Stomach smooth muscle (tissue), 2 donors: ENCODE measurements around the gene COL5A3.
A peak's percentile ranks its signal among the peaks of the same experiment; 100 is the strongest.

ENCODE experiments used
- H3K27ac ChIP-seq: one replicate; pipeline ENCODE4 v1.7.0; 2013; ENCODE audit warnings: mild to moderate bottlenecking, low read length, inconsistent platforms
- H3K27me3 ChIP-seq, 2 donors: one replicate each; pipeline ENCODE4 v1.7.0; 2013; ENCODE audit warnings: low read length in 2 of 2; ENCODE audit not compliant: insufficient read depth in 2 of 2, control insufficient read depth in 1 of 2
- H3K36me3 ChIP-seq, 2 donors: one replicate each; pipeline ENCODE4 v1.7.0; 2013; ENCODE audit warnings: low read length in 2 of 2; ENCODE audit not compliant: control insufficient read depth in 2 of 2, insufficient read depth in 2 of 2
- H3K4me1 ChIP-seq: one replicate; pipeline ENCODE4 v1.7.0; 2013; ENCODE audit warnings: low read length; ENCODE audit not compliant: control insufficient read depth, insufficient read depth
- H3K4me3 ChIP-seq, 2 donors: one replicate each; pipeline ENCODE4 v1.7.0; 2013; ENCODE audit warnings: low read length in 2 of 2
- H3K9ac ChIP-seq, 2 donors: one replicate each; pipeline ENCODE4 v1.7.0; 2013; ENCODE audit warnings: low read length in 2 of 2, mild to moderate bottlenecking in 1 of 2
- H3K9me3 ChIP-seq, 2 donors: one replicate each; pipeline ENCODE4 v1.7.0; 2013; ENCODE audit warnings: low read length in 2 of 2; ENCODE audit not compliant: control insufficient read depth in 2 of 2
- donor health status: healthy.
- donor health status: Pancreatic carcinoma.

The COL5A3 gene

DNA sequence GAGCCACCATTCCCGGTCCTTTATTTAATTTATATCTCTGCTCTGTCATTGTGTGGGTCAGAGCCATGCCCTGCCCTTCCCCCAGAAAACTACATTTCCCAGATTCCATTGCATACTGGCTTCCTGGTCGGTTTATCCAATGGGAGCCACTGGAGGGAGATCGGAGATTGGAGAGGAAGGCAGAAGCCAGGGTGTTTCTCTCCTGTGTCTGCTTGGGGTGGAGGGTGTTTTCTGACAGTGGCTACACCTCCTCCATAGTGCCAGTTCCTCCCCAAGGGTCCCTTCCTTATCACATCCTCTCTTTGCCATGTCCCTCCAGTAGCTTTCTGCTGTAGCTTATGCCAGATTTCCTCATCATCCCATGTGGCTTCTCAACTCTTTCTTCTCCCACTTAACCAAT lies 93.0 kb downstream of the COL5A3 start:
- Histone ChIP-seq H3K36me3 (no peaks in the 10 kb centered on the region), H3K9ac (no peak overlapping the region), H3K4me1 (peaks cover 9% of the 10 kb centered on the region), H3K4me3 (no peak overlapping the region), H3K27me3 (peaks cover 23 to 32% of the 10 kb centered on the region in 2 donors), H3K27ac (no peak overlapping the region), H3K9me3 (no peaks in the 10 kb centered on the region)

DNA sequence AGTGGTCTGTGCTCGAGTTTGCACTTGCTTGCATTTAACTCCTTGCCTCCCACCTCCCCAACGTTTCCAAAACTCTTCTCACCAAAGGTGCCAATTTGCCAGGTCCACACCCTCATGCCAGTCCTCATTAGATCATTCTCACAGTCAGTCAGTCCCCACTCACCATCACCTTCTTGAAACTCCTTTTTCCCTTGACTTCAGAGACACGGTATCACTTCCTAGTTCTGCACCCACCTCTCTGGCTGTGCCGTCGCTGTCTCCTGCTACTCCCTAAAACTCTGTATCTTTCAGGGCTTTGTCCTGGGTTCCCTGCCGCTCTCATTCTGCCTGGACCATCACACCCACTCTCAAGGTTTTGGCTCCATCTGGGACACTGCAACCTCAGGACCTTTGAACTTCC lies 93.6 kb downstream of the COL5A3 start:
- H3K36me3 ChIP-seq: no peaks in the 10 kb centered on the region

DNA sequence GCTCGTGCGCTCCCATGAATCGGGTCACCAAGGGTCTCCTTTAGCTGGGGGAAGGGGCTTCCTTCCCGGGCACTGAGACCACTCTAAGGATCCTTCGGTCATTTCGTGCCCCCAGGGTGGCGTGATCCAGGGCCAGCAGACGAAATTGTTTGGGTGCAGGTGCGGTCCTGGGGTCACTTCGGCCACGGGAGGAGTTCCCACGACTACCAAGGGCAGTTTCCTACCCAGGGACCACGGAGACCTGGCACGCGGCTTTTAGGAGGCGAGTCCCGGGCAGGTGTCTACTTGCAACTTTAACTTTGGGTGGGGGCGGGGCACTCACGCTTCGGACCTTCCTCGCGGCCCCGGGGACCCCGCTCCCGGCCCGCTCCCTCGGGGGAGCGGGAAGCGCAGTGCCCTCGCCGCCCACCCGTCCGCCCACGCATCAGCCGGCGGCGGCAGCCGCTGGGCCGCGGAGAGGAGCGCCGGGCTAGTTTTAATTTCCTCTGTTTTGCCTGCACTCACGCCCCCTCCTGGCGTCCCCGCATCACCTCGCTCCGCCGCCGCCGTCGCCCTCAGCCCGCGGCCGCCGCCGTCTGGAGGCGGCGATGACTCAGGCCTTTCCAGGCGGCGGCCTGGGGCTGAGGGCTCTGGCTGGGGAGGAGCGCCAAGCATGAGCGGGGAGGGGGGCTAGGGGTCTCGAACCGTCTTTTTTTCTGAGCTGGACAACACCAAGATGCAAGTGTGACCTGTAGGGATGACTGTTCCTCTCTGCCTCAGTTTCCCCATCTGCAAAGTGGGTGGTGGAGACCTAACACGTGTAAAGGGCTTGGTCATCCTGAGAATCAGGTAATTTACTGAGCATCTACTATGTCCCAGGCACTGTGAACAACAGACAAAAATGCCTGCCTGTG lies 95.7 kb downstream of the COL5A3 start:
- peaks cover 37 to 44% of the 10 kb centered on the region in 2 donors for H3K27me3 ChIP-seq
- H3K9ac ChIP-seq: no peak overlapping the region
- no peaks in the 10 kb centered on the region for H3K9me3 ChIP-seq

More for the DNA sequence above, 93.6 kb downstream of the COL5A3 start:
- no peak overlapping the region for H3K27ac ChIP-seq
- no peak overlapping the region for H3K4me3 ChIP-seq
- no peaks in the 10 kb centered on the region for H3K9me3 ChIP-seq
- peaks cover 9% of the 10 kb centered on the region for H3K4me1 ChIP-seq
- no peak overlapping the region for H3K9ac ChIP-seq
- H3K27me3 ChIP-seq: peaks cover 29 to 38% of the 10 kb centered on the region in 2 donors

DNA sequence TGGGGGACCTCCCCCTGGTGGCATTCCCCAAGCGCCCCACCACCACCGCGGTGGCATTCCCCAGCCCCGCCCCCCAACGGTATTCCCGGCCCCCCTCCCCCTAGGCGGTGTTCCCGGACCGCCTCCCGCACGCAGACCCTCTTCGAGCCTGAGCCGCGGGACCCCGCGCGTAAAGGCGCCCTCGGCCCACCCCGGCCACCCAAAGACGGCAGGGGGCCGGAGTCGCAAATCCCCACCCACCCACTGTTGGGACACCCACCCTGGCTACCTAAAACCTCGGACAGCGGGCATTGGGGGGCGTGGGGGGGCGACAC lies 96.3 kb downstream of the COL5A3 start:
- Histone ChIP-seq H3K4me3 (peak overlapping the region; percentile 59 to 61), H3K27me3 (peaks cover 37 to 47% of the 10 kb centered on the region in 2 donors), H3K36me3 (no peaks in the 10 kb centered on the region), H3K9ac (no peak overlapping the region), H3K4me1 (peaks cover 9% of the 10 kb centered on the region), H3K27ac (no peak overlapping the region), H3K9me3 (no peaks in the 10 kb centered on the region)

More for the DNA sequence above, 95.7 kb downstream of the COL5A3 start:
- Histone ChIP-seq H3K4me3 (peak overlapping the region; percentile 59 to 61), H3K4me1 (peaks cover 9% of the 10 kb centered on the region), H3K27ac (no peak overlapping the region), H3K36me3 (no peaks in the 10 kb centered on the region)

DNA sequence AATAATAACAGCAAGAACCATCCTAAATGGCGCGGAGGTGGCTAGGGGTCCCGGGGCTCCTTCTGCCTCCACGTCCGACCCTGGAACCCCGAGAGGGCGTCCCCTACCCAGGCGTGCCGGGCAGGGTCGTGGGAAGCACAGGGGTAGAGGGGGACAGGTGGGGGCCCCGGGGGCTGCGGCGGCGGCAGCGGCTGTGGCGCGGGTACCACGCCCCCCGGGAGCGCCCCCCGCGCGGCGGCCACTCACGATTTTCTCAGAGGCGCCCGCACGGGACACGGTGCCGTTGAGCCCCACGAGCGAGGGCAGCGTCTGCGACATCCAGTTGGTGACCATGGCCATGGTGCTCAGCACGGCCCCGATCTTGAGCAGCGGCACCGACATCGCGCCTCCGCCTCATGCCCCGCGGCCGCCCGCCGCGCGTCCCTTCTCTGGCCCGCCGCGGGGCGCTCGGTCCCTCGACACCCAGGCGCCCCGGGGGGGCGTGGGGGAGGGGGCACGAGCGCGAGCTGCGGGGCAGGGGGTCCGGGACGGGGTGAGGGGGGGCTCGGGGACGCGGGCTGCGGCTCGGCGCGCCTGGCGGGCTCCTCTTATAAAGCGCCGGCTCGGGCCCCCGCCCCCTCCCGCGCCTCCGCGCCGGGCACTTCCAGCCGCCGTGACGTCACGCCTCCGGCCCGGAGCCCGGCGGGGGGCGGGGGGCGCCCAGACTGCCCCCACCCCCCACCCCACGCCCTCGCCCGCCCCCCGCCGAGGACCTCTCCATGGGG lies 96.9 kb downstream of the COL5A3 start:
- Histone ChIP-seq H3K9ac (no peak overlapping the region), H3K4me3 (peak overlapping the region in 1 of 2 donors; percentile 40)

DNA sequence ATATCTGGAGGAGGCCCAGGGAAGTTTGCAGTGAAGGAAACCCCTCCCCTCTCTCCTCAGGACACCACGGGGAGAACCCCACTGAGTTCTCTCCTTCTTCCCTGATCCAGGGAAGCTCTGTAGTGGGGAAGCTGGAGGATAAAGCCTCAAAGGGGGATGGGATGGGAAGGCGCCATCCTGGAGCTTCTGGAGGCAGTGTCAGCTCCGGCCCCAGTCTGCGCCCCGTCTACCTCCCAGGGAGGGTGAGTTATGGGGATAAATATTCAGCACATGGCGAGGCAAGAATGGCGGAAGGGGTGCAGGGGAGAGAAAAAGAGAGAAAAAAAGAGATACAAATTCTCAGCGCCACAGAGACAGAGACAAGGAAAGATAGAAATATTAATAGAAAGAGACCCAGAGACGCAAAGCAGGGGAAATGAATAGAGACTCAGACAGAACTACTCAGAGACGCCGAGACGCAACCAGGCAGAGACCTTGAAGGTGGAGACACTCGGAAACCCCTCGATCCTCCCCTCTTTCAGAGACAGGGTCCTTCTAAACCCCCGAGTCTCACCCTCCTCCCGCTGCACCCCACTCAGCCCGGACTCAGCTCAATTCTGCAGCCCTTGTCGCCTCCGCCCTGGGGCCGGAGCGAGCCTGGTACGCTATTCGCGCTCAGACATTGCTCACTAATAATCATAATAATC lies 97.6 kb downstream of the COL5A3 start:
- no peak overlapping the region for H3K9ac ChIP-seq
- peak overlapping the region in 1 of 2 donors; percentile 40 for H3K4me3 ChIP-seq
- no peaks in the 10 kb centered on the region for H3K36me3 ChIP-seq
- H3K27me3 ChIP-seq: peaks cover 38 to 44% of the 10 kb centered on the region in 2 donors
- no peaks in the 10 kb centered on the region for H3K9me3 ChIP-seq
- H3K4me1 ChIP-seq: peaks cover 9% of the 10 kb centered on the region
- H3K27ac ChIP-seq: no peak overlapping the region

More for the DNA sequence above, 96.9 kb downstream of the COL5A3 start:
- Histone ChIP-seq H3K36me3 (no peaks in the 10 kb centered on the region), H3K9me3 (no peaks in the 10 kb centered on the region), H3K27me3 (peaks cover 38 to 44% of the 10 kb centered on the region in 2 donors), H3K4me1 (peaks cover 9% of the 10 kb centered on the region), H3K27ac (no peak overlapping the region)

DNA sequence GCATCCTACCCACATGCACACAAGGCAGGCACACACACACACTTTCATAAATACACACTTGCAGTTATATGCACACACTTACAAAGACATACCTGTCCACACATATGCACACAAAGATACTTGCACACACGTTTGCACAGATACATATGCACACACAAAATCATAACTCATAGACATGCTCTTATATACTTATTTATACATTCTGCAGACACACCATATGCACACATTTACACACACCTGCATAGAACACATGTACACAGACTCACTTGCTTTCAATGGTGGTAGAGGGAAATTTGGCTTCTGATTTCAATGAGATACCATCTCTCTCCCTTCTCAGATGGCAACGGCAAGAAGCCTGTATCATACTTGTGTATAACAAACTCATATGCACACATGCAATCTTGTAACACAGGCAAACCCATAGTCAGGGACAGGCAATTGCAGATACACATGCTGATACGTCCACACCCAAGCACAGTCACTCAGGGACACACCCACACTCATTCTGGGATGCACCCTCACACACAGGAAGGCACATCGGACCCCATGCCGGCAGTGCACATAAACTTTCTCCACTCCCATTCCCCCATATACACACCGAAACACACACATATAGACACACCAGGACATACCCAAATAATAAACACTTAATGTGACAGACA lies 98.6 kb downstream of the COL5A3 start:
- H3K4me1 ChIP-seq: peaks cover 9% of the 10 kb centered on the region
- H3K36me3 ChIP-seq: no peaks in the 10 kb centered on the region
- no peak overlapping the region for H3K27ac ChIP-seq
- no peak overlapping the region for H3K9ac ChIP-seq
- H3K4me3 ChIP-seq: no peak overlapping the region
- H3K27me3 ChIP-seq: peaks cover 35 to 39% of the 10 kb centered on the region in 2 donors
- no peaks in the 10 kb centered on the region for H3K9me3 ChIP-seq

DNA sequence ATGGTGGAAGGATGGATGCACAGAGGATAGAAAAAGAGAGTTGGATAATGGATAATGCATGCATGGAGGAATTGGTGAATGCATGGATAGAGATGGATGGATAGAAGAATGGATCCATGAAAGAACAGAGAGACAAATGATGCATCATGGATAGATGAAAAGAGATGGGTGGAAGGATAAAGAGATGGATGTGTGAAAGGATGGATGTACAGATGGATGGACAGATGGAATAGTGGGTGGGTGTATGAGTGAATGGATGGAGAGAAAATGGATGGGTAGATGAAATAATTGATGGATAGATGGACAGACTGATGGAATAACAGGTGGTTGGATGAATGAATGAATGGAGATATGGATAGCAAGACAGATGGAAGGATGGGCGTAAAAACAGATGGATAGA lies 99.7 kb downstream of the COL5A3 start:
- Histone ChIP-seq H3K36me3 (no peaks in the 10 kb centered on the region), H3K9me3 (no peaks in the 10 kb centered on the region), H3K4me3 (no peak overlapping the region), H3K27me3 (peaks cover 33 to 39% of the 10 kb centered on the region in 2 donors), H3K9ac (no peak overlapping the region), H3K4me1 (peaks cover 9% of the 10 kb centered on the region), H3K27ac (no peak overlapping the region)
